Activated naive CD4-positive, alpha-beta T cell treated with anti-CD3 and anti-CD28 coated beads for 36 hours (primary cell): ENCODE measurements around the gene MRPL1. TPM values are rescaled to one million over a fixed set of nuclear protein-coding genes. Genes with fewer than 3 reads are reported as not detected.

Source experiments
- CTCF ChIA-PET: fragments of 350-600 bp; sonication (Branson Sonifier 250); formaldehyde crosslinking; loops from one replicate; lab custom pipeline; 2021; ENCODE audit warnings: antibody characterized with exemption; lab: Charles Lee
- DNase-seq: peaks from one replicate; pipeline ENCODE4 v3.0.0-alpha.2; 2020
- H3K27ac Mint-ChIP-seq: one replicate; pipeline ENCODE4 v1.8.0; 2021; ENCODE audit warnings: mild to moderate bottlenecking, mixed read lengths
- H3K27me3 Mint-ChIP-seq: one replicate; pipeline ENCODE4 v1.8.0; 2021; ENCODE audit warnings: low read depth, mixed read lengths
- H3K36me3 Mint-ChIP-seq: one replicate; pipeline ENCODE4 v1.8.0; 2021; ENCODE audit warnings: low read depth, mixed read lengths
- H3K4me1 Mint-ChIP-seq: one replicate; pipeline ENCODE4 v1.8.0; 2021; ENCODE audit warnings: low read depth, mixed read lengths
- H3K4me3 Mint-ChIP-seq: one replicate; pipeline ENCODE4 v1.8.0; 2021; ENCODE audit warnings: mild to moderate bottlenecking, moderate library complexity, mixed read lengths
- H3K9me3 Mint-ChIP-seq: one replicate; pipeline ENCODE4 v1.8.0; 2021; ENCODE audit warnings: mixed read lengths
- intact Hi-C: fragments of 100-400 bp; cut with micrococcal nuclease; formaldehyde crosslinking; loops from one replicate; pipeline ENCODE4 v1.15.1; 2023
- total RNA-seq, 2 experiments: library from RNA; stranded (reverse); gene quantifications; one replicate each; pipeline ENCODE4 v1.2.3, GENCODE V29; 2021

MRPL1 gene
- total RNA-seq, 2 experiments from 2014 or later: 37.5 to 39.8 TPM

GRCh38 chr4:77893451-77893850, 30.8 kb downstream of the MRPL1 start:
- no peak for DNase-seq
- H3K4me3 Mint-ChIP-seq: no peak overlapping the region
- H3K36me3 Mint-ChIP-seq: peaks cover 46% of the 10 kb centered on the region
- intact Hi-C loops: no loop called here
- CTCF ChIA-PET: interaction anchor here (1.1 to 1.2 kb wide), 2 partner anchors 14 to 67 kb away, joined by 3 read pairs; no protein-coding TSS in a partner anchor
- H3K4me1 Mint-ChIP-seq: peaks cover 32% of the 10 kb centered on the region
- H3K27me3 Mint-ChIP-seq: no peaks in the 10 kb centered on the region
- peak overlapping the region; percentile 36 for H3K27ac Mint-ChIP-seq
- H3K9me3 Mint-ChIP-seq: no peaks in the 10 kb centered on the region

GRCh38 chr4:77899607-77900006, 37.0 kb downstream of the MRPL1 start:
- H3K36me3 Mint-ChIP-seq: peaks cover 50% of the 10 kb centered on the region
- intact Hi-C loops: no loop called here
- CTCF ChIA-PET: no interaction called here
- H3K4me1 Mint-ChIP-seq: peaks cover 36% of the 10 kb centered on the region
- H3K9me3 Mint-ChIP-seq: no peaks in the 10 kb centered on the region
- DNase-seq: no peak
- H3K4me3 Mint-ChIP-seq: peak overlapping the region; percentile 2
- no peak overlapping the region for H3K27ac Mint-ChIP-seq
- no peaks in the 10 kb centered on the region for H3K27me3 Mint-ChIP-seq

GRCh38 chr4:77903186-77903585, 40.6 kb downstream of the MRPL1 start:
- intact Hi-C loops: no loop called here

DNA sequence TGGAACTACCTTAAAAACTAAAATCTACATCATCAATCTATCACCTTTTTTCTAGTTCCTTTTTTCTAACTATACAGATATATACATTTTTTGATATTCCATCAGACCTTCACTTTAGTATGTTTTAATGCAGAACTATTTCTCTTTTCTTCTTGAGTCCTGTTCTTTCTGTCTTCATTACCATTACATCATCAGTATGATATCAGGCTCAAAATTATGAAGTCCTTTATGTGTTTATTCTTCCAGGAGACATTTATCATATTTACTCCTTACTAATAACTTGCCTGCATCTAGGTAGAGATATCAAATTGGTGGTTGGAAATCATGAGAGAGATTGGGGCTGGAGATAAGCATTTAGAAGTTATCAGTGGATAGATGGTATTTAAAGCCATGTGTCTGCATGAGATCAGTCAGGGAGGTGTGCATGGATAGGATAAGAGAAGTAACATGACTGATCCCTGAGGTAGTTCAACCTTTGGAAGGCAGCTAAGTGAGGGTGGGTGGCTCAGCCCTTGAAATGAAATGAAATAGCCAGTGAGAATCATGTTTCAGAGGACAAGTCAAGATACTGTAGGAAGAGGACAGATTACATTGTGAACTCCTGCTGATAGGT, 43.1 kb downstream of the MRPL1 start:
- Mint-ChIP-seq H3K36me3 (peaks cover 38% of the 10 kb centered on the region), H3K4me3 (no peak overlapping the region), H3K27me3 (no peaks in the 10 kb centered on the region), H3K4me1 (peaks cover 2% of the 10 kb centered on the region), H3K9me3 (no peaks in the 10 kb centered on the region), H3K27ac (no peak overlapping the region)
- intact Hi-C loops: no loop called here
- CTCF ChIA-PET: no interaction called here
- DNase-seq: no peak

More at GRCh38 chr4:77903186-77903585, 40.6 kb downstream of the MRPL1 start:
- H3K27ac Mint-ChIP-seq: no peak overlapping the region
- no peak for DNase-seq
- H3K4me3 Mint-ChIP-seq: no peak overlapping the region
- H3K9me3 Mint-ChIP-seq: no peaks in the 10 kb centered on the region
- no peaks in the 10 kb centered on the region for H3K27me3 Mint-ChIP-seq
- CTCF ChIA-PET: no interaction called here
- H3K4me1 Mint-ChIP-seq: peaks cover 20% of the 10 kb centered on the region
- peaks cover 45% of the 10 kb centered on the region for H3K36me3 Mint-ChIP-seq

DNA sequence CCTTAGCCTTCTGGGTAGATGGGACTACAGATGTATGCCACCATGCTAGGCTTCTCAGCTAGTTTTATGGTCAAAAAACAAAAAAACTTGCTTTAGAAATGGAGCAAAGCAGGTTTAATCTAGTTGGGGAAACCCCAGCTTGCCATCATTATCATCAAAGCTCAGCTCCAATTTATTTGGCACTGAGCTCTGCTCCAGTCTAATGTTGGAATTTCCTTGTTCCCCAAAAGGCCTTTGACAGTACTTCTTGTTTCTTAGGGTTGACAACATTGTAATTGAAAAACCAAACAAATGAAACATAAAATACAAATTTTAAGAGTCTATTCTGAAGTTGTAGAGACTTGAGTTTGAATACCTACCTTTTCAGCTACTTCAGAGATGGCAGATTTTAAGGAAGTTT, 48.0 kb downstream of the MRPL1 start:
- no peaks in the 10 kb centered on the region for H3K27me3 Mint-ChIP-seq
- no peaks in the 10 kb centered on the region for H3K9me3 Mint-ChIP-seq
- peaks cover 7% of the 10 kb centered on the region for H3K4me1 Mint-ChIP-seq
- DNase-seq: no peak
- intact Hi-C loops: no loop called here
- H3K36me3 Mint-ChIP-seq: peaks cover 40% of the 10 kb centered on the region
- CTCF ChIA-PET: interaction anchor here (0.6 kb wide), 1 partner anchor 1215 kb away, joined by 4 read pairs; no protein-coding TSS in a partner anchor
- H3K4me3 Mint-ChIP-seq: no peak overlapping the region
- H3K27ac Mint-ChIP-seq: no peak overlapping the region

GRCh38 chr4:77911091-77911490, 48.5 kb downstream of the MRPL1 start:
- no peaks in the 10 kb centered on the region for H3K9me3 Mint-ChIP-seq
- H3K4me3 Mint-ChIP-seq: no peak overlapping the region

DNA sequence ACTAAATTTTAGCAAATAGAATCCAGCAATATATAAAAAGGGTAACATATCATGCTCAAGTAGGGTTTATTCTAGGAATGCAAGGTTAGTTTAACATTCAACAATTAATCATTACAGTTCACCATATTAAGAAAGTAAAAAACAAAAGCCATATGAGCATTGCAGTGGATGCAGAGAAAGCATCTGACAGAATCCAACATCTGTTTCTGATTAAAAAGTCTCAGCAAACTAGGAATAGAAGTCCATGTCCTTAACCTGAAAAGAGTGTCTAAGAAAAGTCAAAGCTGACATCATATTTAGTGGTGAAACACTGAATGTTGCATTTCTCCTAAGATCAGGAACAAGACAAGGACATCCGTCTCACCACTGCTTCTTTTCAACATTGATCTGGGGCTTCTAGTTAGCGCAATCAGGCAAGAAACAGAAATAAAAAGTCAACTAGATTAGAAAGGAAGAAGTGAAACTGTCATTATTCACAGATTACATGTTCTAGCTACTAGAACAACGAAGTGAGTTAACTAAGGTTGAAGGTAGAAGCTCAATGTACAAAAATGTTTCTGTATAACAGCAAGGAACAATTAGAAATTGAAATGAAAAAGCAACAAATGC, 49.3 kb downstream of the MRPL1 start:
- H3K36me3 Mint-ChIP-seq: peaks cover 31% of the 10 kb centered on the region
- intact Hi-C loops: no loop called here
- H3K4me3 Mint-ChIP-seq: no peak overlapping the region
- no peaks in the 10 kb centered on the region for H3K9me3 Mint-ChIP-seq
- H3K27me3 Mint-ChIP-seq: no peaks in the 10 kb centered on the region
- no peak overlapping the region for H3K27ac Mint-ChIP-seq
- CTCF ChIA-PET: no interaction called here
- DNase-seq: no peak
- H3K4me1 Mint-ChIP-seq: peaks cover 9% of the 10 kb centered on the region

More at GRCh38 chr4:77911091-77911490, 48.5 kb downstream of the MRPL1 start:
- intact Hi-C loops: no loop called here
- peaks cover 9% of the 10 kb centered on the region for H3K4me1 Mint-ChIP-seq
- H3K36me3 Mint-ChIP-seq: peaks cover 36% of the 10 kb centered on the region
- no peak for DNase-seq
- H3K27ac Mint-ChIP-seq: no peak overlapping the region
- no peaks in the 10 kb centered on the region for H3K27me3 Mint-ChIP-seq
- CTCF ChIA-PET: interaction anchor here (0.6 kb wide), 1 partner anchor 1214 kb away, joined by 4 read pairs; no protein-coding TSS in a partner anchor

GRCh38 chr4:77913348-77913747, 50.7 kb downstream of the MRPL1 start:
- peaks cover 27% of the 10 kb centered on the region for H3K36me3 Mint-ChIP-seq
- no peaks in the 10 kb centered on the region for H3K9me3 Mint-ChIP-seq
- no peak overlapping the region for H3K4me3 Mint-ChIP-seq
- no peaks in the 10 kb centered on the region for H3K27me3 Mint-ChIP-seq
- no peak overlapping the region for H3K27ac Mint-ChIP-seq
- intact Hi-C loops: no loop called here
- peaks cover 9% of the 10 kb centered on the region for H3K4me1 Mint-ChIP-seq
- CTCF ChIA-PET: no interaction called here
- no peak for DNase-seq

- no peak overlapping the region for H3K27ac Mint-ChIP-seq
- intact Hi-C loops: no loop called here
- H3K27me3 Mint-ChIP-seq: no peaks in the 10 kb centered on the region
- H3K9me3 Mint-ChIP-seq: peaks cover under 1% of the 10 kb centered on the region
- CTCF ChIA-PET: no interaction called here
- no peak overlapping the region for H3K4me3 Mint-ChIP-seq
- no peak for DNase-seq
- peaks cover 13% of the 10 kb centered on the region for H3K4me1 Mint-ChIP-seq
- peaks cover 35% of the 10 kb centered on the region for H3K36me3 Mint-ChIP-seq
These were observed 54.4 kb downstream of the MRPL1 start for GRCh38 chr4:77917075-77917474.

- Mint-ChIP-seq H3K4me3 (no peak overlapping the region), H3K36me3 (peaks cover 39% of the 10 kb centered on the region), H3K27ac (no peak overlapping the region), H3K27me3 (no peaks in the 10 kb centered on the region), H3K9me3 (peaks cover 6% of the 10 kb centered on the region), H3K4me1 (peaks cover 13% of the 10 kb centered on the region)
- CTCF ChIA-PET: no interaction called here
- intact Hi-C loops: no loop called here
- DNase-seq: no peak
These were observed 55.0 kb downstream of the MRPL1 start for GRCh38 chr4:77917601-77918000.

GRCh38 chr4:77920371-77920770, 57.7 kb downstream of the MRPL1 start:
- intact Hi-C loops: no loop called here
- Mint-ChIP-seq H3K36me3 (peaks cover 43% of the 10 kb centered on the region), H3K9me3 (peaks cover 16% of the 10 kb centered on the region), H3K27ac (no peak overlapping the region), H3K4me3 (no peak overlapping the region), H3K27me3 (no peaks in the 10 kb centered on the region), H3K4me1 (peaks cover 9% of the 10 kb centered on the region)
- DNase-seq: no peak
- CTCF ChIA-PET: no interaction called here

GRCh38 chr4:77921701-77922100, 59.1 kb downstream of the MRPL1 start:
- Mint-ChIP-seq H3K36me3 (peaks cover 47% of the 10 kb centered on the region), H3K4me3 (no peak overlapping the region), H3K27ac (no peak overlapping the region)

More at GRCh38 chr4:77921701-77922100, 59.1 kb downstream of the MRPL1 start:
- intact Hi-C loops: no loop called here
- CTCF ChIA-PET: no interaction called here
- H3K27me3 Mint-ChIP-seq: no peaks in the 10 kb centered on the region
- H3K4me1 Mint-ChIP-seq: peaks cover 4% of the 10 kb centered on the region
- no peak for DNase-seq
- peaks cover 16% of the 10 kb centered on the region for H3K9me3 Mint-ChIP-seq
